Measurements from ENCODE around the gene EPHB1. TPM values are rescaled to one million over a fixed set of nuclear protein-coding genes. Genes with fewer than 3 reads are reported as not detected.

The EPHB1 gene
- total and polyA plus RNA-seq, 4 donors: 0.23 to 1.7 (median 0.52) TPM

- Histone ChIP-seq H3K9ac (ENCODE audit: low read depth in 1 of 2, low read length in 2 of 2) (peak overlapping the region in 1 of 2 donors; percentile 24), H3K27me3 (ENCODE audit: control insufficient read depth in 4 of 4, insufficient read depth in 4 of 4, low read length in 3 of 4) (no peaks in the 10 kb centered on the region), H3K9me3 (ENCODE audit: control insufficient read depth in 4 of 4, low read length in 3 of 4) (no peaks in the 10 kb centered on the region), H3K4me1 (ENCODE audit: control insufficient read depth in 4 of 4, insufficient read depth in 4 of 4, low read length in 3 of 4) (peaks cover 25 to 75% (median 41%) of the 10 kb centered on the region in 4 donors), H3K36me3 (ENCODE audit: control insufficient read depth in 4 of 4, insufficient read depth in 3 of 4, low read depth in 1 of 4, low read length in 3 of 4) (no peaks in the 10 kb centered on the region), H3K27ac (ENCODE audit: low read depth in 1 of 2, low read length in 2 of 2) (peak overlapping the region; percentile 82 to 93), H3K4me3 (ENCODE audit: low read depth in 1 of 3, low read length in 3 of 3) (no peak overlapping the region)
- peak; percentile 22 for TF ChIP-seq NR2F2 (IDR thresholded peaks at IDR 0.05)
- TF ChIP-seq YY1 (IDR thresholded peaks at IDR 0.05): peak; percentile 40
- peak; percentile 47 for TF ChIP-seq ZBTB33 (IDR thresholded peaks at IDR 0.05)
- TF ChIP-seq REST (IDR thresholded peaks at IDR 0.05): peak; percentile 68
- no peak for TF ChIP-seq TAF1 (conservative IDR thresholded peaks at IDR 0.05)
- TF ChIP-seq FOXA2 (IDR thresholded peaks at IDR 0.05): peak; percentile 36
- TF ChIP-seq HNF4A (conservative IDR thresholded peaks at IDR 0.05): peak; percentile 64 to 84
- TF ChIP-seq EGR1 (IDR thresholded peaks at IDR 0.05; ENCODE audit: low read depth in 2 of 2): peak; percentile 79 to 96
- TF ChIP-seq CTCF (IDR thresholded peaks at IDR 0.05; ENCODE audit: low read depth, low read length, missing input control): no peak
- TF ChIP-seq JUND (IDR thresholded peaks at IDR 0.05): peak; percentile 96 to 98
- peak; percentile 20 for TF ChIP-seq FOXA1 (IDR thresholded peaks at IDR 0.05)
- no peak for TF ChIP-seq GABPA (IDR thresholded peaks at IDR 0.05 in 1 of 2, conservative IDR thresholded peaks at IDR 0.05 in 1 of 2)
- peak; percentile 56 for TF ChIP-seq ATF3 (IDR thresholded peaks at IDR 0.05)
- peak; percentile 36 for TF ChIP-seq MAX (IDR thresholded peaks at IDR 0.05)
- peak; percentile 45 to 53 for TF ChIP-seq RAD21 (IDR thresholded peaks at IDR 0.05)
- TF ChIP-seq SP1 (IDR thresholded peaks at IDR 0.05): peak; percentile 77
- TF ChIP-seq HNF4G (IDR thresholded peaks at IDR 0.05): no peak
- peak; percentile 80 to 84 for TF ChIP-seq RXRA (IDR thresholded peaks at IDR 0.05)
- WGBS: 19% methylated on average over 3 of the region's 3 CpGs
- DNase-seq (ENCODE audit: low spot score): no peak
These were observed 352.6 kb downstream of the EPHB1 start for GRCh38 chr3:135147657-135148056.
